Measurements from ENCODE around the gene DEFB112. TPM values are rescaled to one million over a fixed set of nuclear protein-coding genes. Genes with fewer than 3 reads are reported as not detected.

Gene DEFB112
- polyA plus RNA-seq, 1 donor from 2014 or later: not detected

- H3K9ac ChIP-seq (ENCODE audit: low read length): no peak overlapping the region
- H2AFZ ChIP-seq (ENCODE audit: low read depth, low read length): no peak overlapping the region
- H4K20me1 ChIP-seq (ENCODE audit: insufficient read depth): no peaks in the 10 kb centered on the region
- no peaks in the 10 kb centered on the region for H3K36me3 ChIP-seq (ENCODE audit: insufficient read depth, low read length)
- no peaks in the 10 kb centered on the region for H3K9me2 ChIP-seq (ENCODE audit: insufficient read depth, low read length)
- no peaks in the 10 kb centered on the region for H3K9me3 ChIP-seq (ENCODE audit: low read length)
- no peak overlapping the region for H3K4me3 ChIP-seq (ENCODE audit: low read length)
- H3K4me2 ChIP-seq (ENCODE audit: low read length): no peak overlapping the region
- no peak overlapping the region for H3K27ac ChIP-seq (ENCODE audit: low read length)
- TF ChIP-seq EZH2 (IDR thresholded peaks at IDR 0.05; ENCODE audit: borderline replicate concordance, insufficient read depth, low read length, poor library complexity, severe bottlenecking) (no peak), TAF1 (IDR thresholded peaks at IDR 0.05; ENCODE audit: low read depth) (no peak), EP300 (conservative IDR thresholded peaks at IDR 0.05; ENCODE audit: poor library complexity, severe bottlenecking) (no peak), MXI1 (conservative IDR thresholded peaks at IDR 0.05; ENCODE audit: poor library complexity, severe bottlenecking) (no peak), RAD21 (conservative IDR thresholded peaks at IDR 0.05) (no peak), POLR2AphosphoS5 (IDR thresholded peaks at IDR 0.05) (no peak), CTCF (IDR thresholded peaks at IDR 0.05; ENCODE audit: poor library complexity, severe bottlenecking) (no peak), REST (IDR thresholded peaks at IDR 0.05; ENCODE audit: borderline replicate concordance) (no peak), SMC3 (conservative IDR thresholded peaks at IDR 0.05; ENCODE audit: poor library complexity) (no peak)
- no peaks in the 10 kb centered on the region for H3K79me2 ChIP-seq (replicated peaks; ENCODE audit: insufficient read depth, low read length)
- H3F3A ChIP-seq (ENCODE audit: insufficient read depth, low read length, poor library complexity, severe bottlenecking): no peaks in the 10 kb centered on the region
- H3K27me3 ChIP-seq (ENCODE audit: insufficient read depth, low read depth, low read length): no peaks in the 10 kb centered on the region
Measured at GRCh38 chr6:50070101-50070500, 20.4 kb upstream of the DEFB112 start.

GRCh38 chr6:50062051-50062450 is 12.3 kb upstream of the DEFB112 start:
- no peaks in the 10 kb centered on the region for H3K9me2 ChIP-seq (ENCODE audit: insufficient read depth, low read length)
- no peaks in the 10 kb centered on the region for H3K79me2 ChIP-seq (replicated peaks; ENCODE audit: insufficient read depth, low read length)
- no peak overlapping the region for H3K9ac ChIP-seq (ENCODE audit: low read length)
- no peak overlapping the region for H3K4me3 ChIP-seq (ENCODE audit: low read length)
- H3K36me3 ChIP-seq (ENCODE audit: insufficient read depth, low read length): no peaks in the 10 kb centered on the region
- no peaks in the 10 kb centered on the region for H4K20me1 ChIP-seq (ENCODE audit: insufficient read depth)
- no peak overlapping the region for H3K4me2 ChIP-seq (ENCODE audit: low read length)
- H3K9me3 ChIP-seq (ENCODE audit: low read length): no peaks in the 10 kb centered on the region
- no peak for TF ChIP-seq MXI1 (conservative IDR thresholded peaks at IDR 0.05; ENCODE audit: poor library complexity, severe bottlenecking)
- no peak for TF ChIP-seq POLR2AphosphoS5 (IDR thresholded peaks at IDR 0.05)
- TF ChIP-seq RAD21 (conservative IDR thresholded peaks at IDR 0.05): no peak
- no peak for TF ChIP-seq CTCF (IDR thresholded peaks at IDR 0.05; ENCODE audit: poor library complexity, severe bottlenecking)
- no peak for TF ChIP-seq EZH2 (IDR thresholded peaks at IDR 0.05; ENCODE audit: borderline replicate concordance, insufficient read depth, low read length, poor library complexity, severe bottlenecking)
- TF ChIP-seq SMC3 (conservative IDR thresholded peaks at IDR 0.05; ENCODE audit: poor library complexity): no peak
- TF ChIP-seq REST (IDR thresholded peaks at IDR 0.05; ENCODE audit: borderline replicate concordance): no peak
- no peak for TF ChIP-seq EP300 (conservative IDR thresholded peaks at IDR 0.05; ENCODE audit: poor library complexity, severe bottlenecking)
- no peak for TF ChIP-seq TAF1 (IDR thresholded peaks at IDR 0.05; ENCODE audit: low read depth)
- no peaks in the 10 kb centered on the region for H3K27me3 ChIP-seq (ENCODE audit: insufficient read depth, low read depth, low read length)
- no peak overlapping the region for H2AFZ ChIP-seq (ENCODE audit: low read depth, low read length)
- no peaks in the 10 kb centered on the region for H3F3A ChIP-seq (ENCODE audit: insufficient read depth, low read length, poor library complexity, severe bottlenecking)
- no peak overlapping the region for H3K27ac ChIP-seq (ENCODE audit: low read length)

Measured in neural cell (in vitro differentiated cells).